Peyer's patch (tissue), 4 donors: ENCODE measurements around the gene PHLDB3.

Experiments used
- CTCF ChIP-seq, 6 experiments: fragments of 450-650 bp in 4 of 6; fragments of 200-600 bp in 2 of 6; sonication (generic) in 1 of 6; IDR thresholded peaks; one replicate each; pipeline ENCODE4 v1.5.1; 2017 to 2019; ENCODE audit warnings: antibody characterized with exemption in 6 of 6, mild to moderate bottlenecking in 3 of 6, moderate library complexity in 1 of 6
- POLR2A ChIP-seq, 2 donors: fragments of 450-650 bp; IDR thresholded peaks; one replicate each; pipeline ENCODE4 v1.5.1; 2017; ENCODE audit warnings: antibody characterized with exemption in 2 of 2, mild to moderate bottlenecking in 2 of 2, moderate library complexity in 2 of 2

GRCh38 chr19:43465468-43466120 lies 39.0 kb downstream of the PHLDB3 start, which contains the start of gene LYPD3:
- no peak for TF ChIP-seq CTCF (IDR thresholded peaks at IDR 0.05)
- TF ChIP-seq POLR2A (IDR thresholded peaks at IDR 0.05): no peak
